Measurements from ENCODE around the gene SETDB2.

The SETDB2 gene

GRCh38 chr13:49443704-49444523, at the start of gene SETDB2, which contains the start of gene CAB39L:
TSS of gene SETDB2 (plus strand) at chr13:49444274. CDS start at chr13:49451894, 7,620 bp downstream.
TSS of gene CAB39L (minus strand) at chr13:49444064. CDS start at chr13:49382910, 61,154 bp downstream.
- peak; percentile 98 for DNase-seq (ENCODE audit: low read depth)

GRCh38 chr13:49395451-49395865, 48.6 kb upstream of the SETDB2 start:
- peak; percentile 90 for DNase-seq (ENCODE audit: low read depth)

GRCh38 chr13:49395878-49396380, 48.1 kb upstream of the SETDB2 start:
- no peak for DNase-seq (ENCODE audit: low read depth)

GRCh38 chr13:49399801-49400472, 44.1 kb upstream of the SETDB2 start:
- DNase-seq (ENCODE audit: low read depth) = no peak

- peak; percentile 23 for DNase-seq (ENCODE audit: low read depth)
Measured at GRCh38 chr13:49400755-49401659, 43.1 kb upstream of the SETDB2 start.

- no peak for DNase-seq (ENCODE audit: low read depth)
Measured at GRCh38 chr13:49403996-49404702, 39.9 kb upstream of the SETDB2 start.

- no peak for DNase-seq (ENCODE audit: low read depth)
Measured at GRCh38 chr13:49404703-49405020, 39.4 kb upstream of the SETDB2 start.

GRCh38 chr13:49407068-49407467, 37.0 kb upstream of the SETDB2 start:
- DNase-seq (ENCODE audit: low read depth) = no peak

- no peak for DNase-seq (ENCODE audit: low read depth)
Measured at GRCh38 chr13:49407936-49408335, 36.1 kb upstream of the SETDB2 start.

GRCh38 chr13:49409008-49409407, 35.1 kb upstream of the SETDB2 start:
- DNase-seq (ENCODE audit: low read depth) = no peak

- no peak for DNase-seq (ENCODE audit: low read depth)
Measured at GRCh38 chr13:49410006-49410405, 34.1 kb upstream of the SETDB2 start.

GRCh38 chr13:49410477-49410876, 33.6 kb upstream of the SETDB2 start:
- no peak for DNase-seq (ENCODE audit: low read depth)

- no peak for DNase-seq (ENCODE audit: low read depth)
Measured at GRCh38 chr13:49411353-49411752, 32.7 kb upstream of the SETDB2 start.

GRCh38 chr13:49412749-49413148, 31.3 kb upstream of the SETDB2 start:
- DNase-seq (ENCODE audit: low read depth) = no peak

- no peak for DNase-seq (ENCODE audit: low read depth)
Measured at GRCh38 chr13:49417161-49417560, 26.9 kb upstream of the SETDB2 start.

- DNase-seq (ENCODE audit: low read depth) = no peak
Measured at GRCh38 chr13:49418206-49418605, 25.9 kb upstream of the SETDB2 start.

- DNase-seq (ENCODE audit: low read depth) = peak; percentile 28
Measured at GRCh38 chr13:49419276-49419675, 24.8 kb upstream of the SETDB2 start.

- no peak for DNase-seq (ENCODE audit: low read depth)
Measured at GRCh38 chr13:49421391-49421790, 22.7 kb upstream of the SETDB2 start.

GRCh38 chr13:49424011-49424560, 20.0 kb upstream of the SETDB2 start:
- no peak for DNase-seq (ENCODE audit: low read depth)

- DNase-seq (ENCODE audit: low read depth) = no peak
Measured at GRCh38 chr13:49428041-49428763, 15.9 kb upstream of the SETDB2 start.

GRCh38 chr13:49429121-49429520, 15.0 kb upstream of the SETDB2 start:
- no peak for DNase-seq (ENCODE audit: low read depth)
